K562 (cell line): Measurements from ENCODE around the gene C16orf86. TPM values are rescaled to one million over a fixed set of nuclear protein-coding genes. Genes with fewer than 3 reads are reported as not detected.

Source experiments
- ATAC-seq: fragments of 200-7000 bp; cut with Tn5 transposase; 3 replicates; pipeline ENCODE4 v1.9.1; 2020; ENCODE audit warnings: moderate library complexity
- BruUV-seq: library from RNA; stranded (reverse); fragments of 400-500 nt; replicated peaks from 2 replicates; lab custom pipeline; 2021; lab: Mats Ljungman, UMichigan
- CTCF ChIA-PET: fragments of 300-600 bp; formaldehyde crosslinking; extraction: SDS; loops from one replicate; lab custom pipeline; 2021; ENCODE audit warnings: low intra/inter-chr PET ratio; lab: Yijun Ruan, JAX
- POLR2A ChIA-PET: fragments of 300-600, 350-650 bp; sonication (Branson Sonifier 250); formaldehyde crosslinking; extraction: SDS; loops from one replicate; lab custom pipeline; 2021; ENCODE audit warnings: antibody characterized with exemption, inconsistent platforms; lab: Yijun Ruan, JAX
- DNase-seq, 4 experiments: peaks; one replicate each; pipeline versions ENCODE4 v3.0.0 to v3.0.0-alpha.2; 2011 to 2018; ENCODE audit warnings: low spot score in 3 of 4, mixed read lengths in 3 of 4; ENCODE audit errors: extremely low read depth in 1 of 4
- FAIRE-seq: peaks from 2 replicates; lab custom pipeline; 2011; peaks lifted over from hg19 to GRCh38; lab: Jason Lieb, UNC
- H2AFZ ChIP-seq: 2 replicates; pipeline ENCODE4 v1.6.0; 2011; ENCODE audit warnings: low read depth, low read length, control low read depth, inconsistent platforms
- H3K27ac ChIP-seq: fragments of 200-600 bp; 3 replicates; pipeline ENCODE4 v1.8.0; 2011; ENCODE audit warnings: low read depth, mild to moderate bottlenecking, control low read depth, inconsistent platforms, low read length, moderate library complexity, mixed read lengths; ENCODE audit errors: extremely low read depth
- H3K27me3 ChIP-seq, 2 experiments: fragments of 300-600 bp in 1 of 2; 2 replicates in 1 of 2; 3 replicates in 1 of 2; pipeline versions ENCODE4 v1.6.0 to v1.8.0; 2011; ENCODE audit warnings: inconsistent platforms in 2 of 2, low read length in 2 of 2, mild to moderate bottlenecking in 1 of 2, mixed read lengths in 1 of 2, moderate library complexity in 1 of 2; ENCODE audit not compliant: control insufficient read depth in 2 of 2, insufficient read depth in 2 of 2
- H3K36me3 ChIP-seq: fragments of 300-600 bp; 3 replicates; pipeline ENCODE4 v1.8.0; 2011; ENCODE audit warnings: mild to moderate bottlenecking, low read length, inconsistent platforms; ENCODE audit not compliant: control insufficient read depth, insufficient read depth
- H3K4me1 ChIP-seq, 2 experiments: fragments of 200-600 bp in 1 of 2; replicated peaks in 1 of 2; 2 replicates in 1 of 2; 3 replicates in 1 of 2; pipeline versions ENCODE4 v1.5.1 to v1.8.0; 2011; ENCODE audit warnings: inconsistent platforms in 2 of 2, low read length in 2 of 2, mild to moderate bottlenecking in 1 of 2, mixed read lengths in 1 of 2, moderate library complexity in 1 of 2; ENCODE audit not compliant: control insufficient read depth in 2 of 2, insufficient read depth in 2 of 2
- H3K4me2 ChIP-seq: 2 replicates; pipeline ENCODE4 v1.6.1; 2011; ENCODE audit warnings: low read length, control low read depth, inconsistent platforms, mixed read lengths; ENCODE audit not compliant: insufficient read depth
- H3K4me3 ChIP-seq: fragments of 200-600 bp; sonication (generic), shearing (Covaris generic); 2 replicates; pipeline ENCODE4 v1.5.1; 2016; ENCODE audit warnings: control low read depth, inconsistent platforms
- H3K79me2 ChIP-seq: fragments of 200-600 bp; 3 replicates; pipeline ENCODE4 v1.8.0; 2011; ENCODE audit warnings: low read length, inconsistent platforms; ENCODE audit not compliant: control insufficient read depth, insufficient read depth
- H3K9ac ChIP-seq, 2 experiments: 2 replicates each; pipeline versions ENCODE4 v1.6.0 to v1.6.1; 2011; ENCODE audit warnings: low read depth in 2 of 2, low read length in 2 of 2, control low read depth in 1 of 2, inconsistent platforms in 1 of 2, mild to moderate bottlenecking in 1 of 2, mixed read lengths in 1 of 2; ENCODE audit not compliant: insufficient read depth in 1 of 2
- H3K9me1 ChIP-seq: one replicate; pipeline ENCODE4 v1.6.0; 2011; ENCODE audit warnings: inconsistent platforms, mild to moderate bottlenecking, low read length, moderate library complexity; ENCODE audit not compliant: control insufficient read depth, insufficient read depth
- H3K9me3 ChIP-seq: replicated peaks from 2 replicates; pipeline ENCODE4 v1.5.1; 2011; ENCODE audit warnings: low read depth, low read length, inconsistent platforms; ENCODE audit not compliant: control insufficient read depth, insufficient read depth
- H4K20me1 ChIP-seq: replicated peaks from 2 replicates; pipeline ENCODE4 v1.6.1; 2011; ENCODE audit warnings: low read length, inconsistent platforms, mixed read lengths; ENCODE audit not compliant: control insufficient read depth, insufficient read depth
- CEBPB ChIP-seq: fragments of 450-650 bp; IDR thresholded peaks from 2 replicates; pipeline ENCODE4 v1.6.1; 2016; ENCODE audit warnings: missing genetic modification characterization, missing compliant biosample characterization
- EHMT2 ChIP-seq: fragments of 450-650 bp; IDR thresholded peaks from 2 replicates; pipeline ENCODE4 v1.6.1; 2018; ENCODE audit warnings: antibody characterized with exemption
- FOXK1 ChIP-seq: sonication (generic); formaldehyde crosslinking; IDR thresholded peaks from 2 replicates; pipeline ENCODE4 v1.8.0; 2022; ENCODE audit warnings: missing genetic modification reagents, mild to moderate bottlenecking, borderline replicate concordance
- HEY1 ChIP-seq: fragments of 250-450 bp; sonication (Bioruptor Pico); IDR thresholded peaks from 2 replicates; pipeline ENCODE4 v1.5.0; 2020; ENCODE audit warnings: mild to moderate bottlenecking, moderate library complexity, borderline replicate concordance
- KLF6 ChIP-seq: fragments of 250-450 bp; sonication (Bioruptor Pico); IDR thresholded peaks from 2 replicates; pipeline ENCODE4 v1.4.0; 2020; ENCODE audit warnings: mild to moderate bottlenecking, moderate library complexity, borderline replicate concordance
- RBM34 ChIP-seq: fragments of 200-400 bp; formaldehyde crosslinking; IDR thresholded peaks from 2 replicates; pipeline ENCODE4 v1.6.1; 2018; ENCODE audit warnings: low read length, borderline replicate concordance; ENCODE audit not compliant: insufficient read depth
- REST ChIP-seq, 2 experiments: fragments of 450-650 bp; formaldehyde crosslinking in 1 of 2; IDR thresholded peaks; 2 replicates each; pipeline versions ENCODE4 v1.4.0 to v1.6.1; 2014 to 2020; ENCODE audit warnings: mild to moderate bottlenecking in 2 of 2, borderline replicate concordance in 1 of 2, low read depth in 1 of 2
- SIN3B ChIP-seq: fragments of 450-650 bp; IDR thresholded peaks from 2 replicates; pipeline ENCODE4 v1.6.1; 2017; ENCODE audit warnings: low read depth, mild to moderate bottlenecking, moderate library complexity
- TAF9B ChIP-seq: fragments of 450-650 bp; IDR thresholded peaks from 2 replicates; pipeline ENCODE4 v1.6.1; 2018; ENCODE audit warnings: mild to moderate bottlenecking; ENCODE audit not compliant: partially characterized antibody
- ZSCAN32 ChIP-seq: fragments of 450-650 bp; formaldehyde crosslinking; IDR thresholded peaks from 2 replicates; pipeline ENCODE4 v1.4.0; 2020; ENCODE audit warnings: mild to moderate bottlenecking, moderate library complexity
- WGBS: fragments of 100-300 bp; shearing (Covaris generic); methylation state at CpG from one replicate; pipeline ENCODE4 v1.1.6; 2016; ENCODE audit warnings: low coverage, mixed read lengths; ENCODE audit not compliant: insufficient coverage; ENCODE audit errors: missing lambda C conversion rate; 5-methylcytosine and 5-hydroxymethylcytosine counted together
- in situ Hi-C: fragments of 300-500 bp; cut with MboI; formaldehyde crosslinking; loops from 4 replicates; pipeline ENCODE4 v1.15.0; 2018; ENCODE audit warnings: inconsistent platforms, mixed read lengths
- intact Hi-C: fragments of 100-400 bp; cut with micrococcal nuclease; formaldehyde crosslinking; loops from 2 replicates; pipeline ENCODE4 v1.14.2; 2022
- polyA plus RNA-seq, 8 experiments: library from polyadenylated mRNA; depleted of rRNA in 4 of 8; stranded (reverse) in 5 of 8; unstranded in 3 of 8; fragments of >200 nt; fragmentation: Nextera tagmentation in 2 of 8; fragmentation: Illumina TruSeq in 1 of 8; extraction: Ambion mirVana in 2 of 8; extraction: Trizol in 1 of 8; gene quantifications; 2 replicates each; pipeline versions ENCODE4 v1.2.1 to v1.2.3, GENCODE V29; 2011 to 2014; ENCODE audit warnings: inconsistent platforms in 1 of 8, missing spikeins in 1 of 8
- total RNA-seq, 7 experiments: library from RNA; depleted of rRNA in 6 of 7; stranded (reverse); fragments of >200 nt in 6 of 7; fragmentation: Illumina TruSeq in 2 of 7; extraction: Trizol in 2 of 7; gene quantifications; 2 replicates each; pipeline versions ENCODE4 v1.2.1 to v1.2.3, GENCODE V29; 2011 to 2021; ENCODE audit warnings: low replicate concordance in 1 of 7

The C16orf86 gene
- total and polyA plus RNA-seq, 9 of the 15 experiments (the other 6 are each of a cell fraction or from before 2014, with no cell fraction given), result 0.13 to 1.2 (median 0.27) TPM; not detected in 3

DNA sequence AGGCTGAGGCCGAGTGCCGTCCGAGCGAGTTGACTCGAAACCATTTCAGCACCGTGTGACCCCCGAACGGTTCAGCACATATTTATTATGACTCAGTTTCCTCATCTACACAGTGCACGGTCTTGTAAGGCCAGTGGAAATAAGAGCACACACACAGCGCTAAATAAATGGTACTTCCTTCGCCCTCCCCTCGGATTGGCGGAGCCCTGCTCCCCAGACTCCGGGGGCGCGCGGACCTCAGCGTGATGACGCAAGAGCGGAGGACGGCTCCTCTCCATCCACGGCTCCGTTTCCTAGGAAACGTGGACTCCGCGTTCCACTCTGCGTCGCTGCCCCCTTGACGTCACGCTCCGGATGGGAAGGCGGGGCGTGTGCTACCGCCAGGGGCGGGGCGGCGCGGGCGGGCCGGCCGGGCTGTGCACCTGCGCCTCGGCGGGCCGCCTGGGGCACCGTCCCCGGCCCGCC lies 6.0 kb upstream of the C16orf86 start, which contains the start of gene PARD6A (continued):
- TF ChIP-seq RBM34 (no peak), CEBPB (tag) (peak; percentile 98), SIN3B (peak; percentile 48; the same call in 1 of the 2 replicates)

GRCh38 chr16:67661101-67661761 lies 5.4 kb upstream of the C16orf86 start:
- H3K4me2 ChIP-seq, result peak overlapping the region; percentile 99
- ATAC-seq (no peak), FAIRE-seq (no peak), DNase-seq (no peak)
- no peaks in the 10 kb centered on the region for H3K27me3 ChIP-seq
- BruUV-seq, result no TSS peak
- in situ Hi-C loops (no loop called here), intact Hi-C loops (no loop called here)
- no peaks in the 10 kb centered on the region for H3K9me3 ChIP-seq
- peak overlapping the region; percentile 19; the same call in 1 of the 2 replicates for H3K4me3 ChIP-seq
- peaks cover 17% of the 10 kb centered on the region for H3K79me2 ChIP-seq
- H3K9me1 ChIP-seq, result no peaks in the 10 kb centered on the region
- H3K27ac ChIP-seq, result no peak overlapping the region
- peak overlapping the region in 1 of 2 experiments; percentile 83; a peak in 2 of 4 replicates for H3K9ac ChIP-seq
- CTCF ChIA-PET, result interaction anchor here (0.6 kb wide), 1 partner anchor 98 kb away, joined by 3 read pairs; no protein-coding TSS in a partner anchor
- POLR2A ChIA-PET, result interaction anchor here (0.5 to 1.4 kb wide), 5 partner anchors 10 to 240 kb away, joined by 3 to 8 read pairs (median 3); partner anchors contain the start of gene CTCF
- H2AFZ ChIP-seq, result peak overlapping the region; percentile 71
- H4K20me1 ChIP-seq, result peaks cover 8% of the 10 kb centered on the region; the same call in 1 of the 2 replicates
- 61% methylated on average over 35 of the region's 39 CpGs for WGBS
- peaks cover 23% of the 10 kb centered on the region for H3K36me3 ChIP-seq
- peaks cover 8 to 61% of the 10 kb centered on the region in 2 experiments; a peak in 4 of 5 replicates for H3K4me1 ChIP-seq
- TF ChIP-seq REST (IDR thresholded peaks at IDR 0.05; ENCODE audit: borderline replicate concordance) (peak; percentile 88), REST (CRISPR knock-in tag; IDR thresholded peaks at IDR 0.05; ENCODE audit: low read depth) (peak; percentile 39; the same call in 1 of the 2 replicates), KLF6 (CRISPR knock-in tag) (no peak), HEY1 (CRISPR knock-in tag) (no peak), FOXK1 (CRISPR knock-in tag) (0 out of 2 replicates have a peak, but pooled peaks have one; percentile 41), ZSCAN32 (CRISPR knock-in tag) (no peak), EHMT2 (peak; percentile 81), TAF9B (no peak)
